ENCODE measurements around the gene SLAIN1.

The SLAIN1 gene

GRCh38 chr13:77715233-77715891 lies 17.9 kb downstream of the SLAIN1 start:
- no peak for DNase-seq

- no peak for DNase-seq
Measured at GRCh38 chr13:77716692-77717091, 19.2 kb downstream of the SLAIN1 start.

- no peak for DNase-seq
Measured at GRCh38 chr13:77717508-77717907, 20.0 kb downstream of the SLAIN1 start.

GRCh38 chr13:77719128-77719527 lies 21.6 kb downstream of the SLAIN1 start:
- DNase-seq = no peak

- DNase-seq = no peak
Measured at GRCh38 chr13:77720988-77721387, 23.5 kb downstream of the SLAIN1 start.

- DNase-seq = no peak
Measured at GRCh38 chr13:77724092-77724491, 26.6 kb downstream of the SLAIN1 start.

- DNase-seq = no peak
Measured at GRCh38 chr13:77725071-77725470, 27.6 kb downstream of the SLAIN1 start.

GRCh38 chr13:77728265-77729125 lies 31.0 kb downstream of the SLAIN1 start:
- no peak for DNase-seq

- no peak for DNase-seq
Measured at GRCh38 chr13:77729502-77730221, 32.2 kb downstream of the SLAIN1 start.

GRCh38 chr13:77730572-77730971 lies 33.1 kb downstream of the SLAIN1 start:
- no peak for DNase-seq

GRCh38 chr13:77732287-77732686 lies 34.8 kb downstream of the SLAIN1 start:
- no peak for DNase-seq

- DNase-seq = no peak
Measured at GRCh38 chr13:77733674-77734073, 36.2 kb downstream of the SLAIN1 start.

GRCh38 chr13:77737583-77738200 lies 40.2 kb downstream of the SLAIN1 start:
- no peak for DNase-seq

- no peak for DNase-seq
Measured at GRCh38 chr13:77740097-77740735, 42.7 kb downstream of the SLAIN1 start.

GRCh38 chr13:77740931-77741596 lies 43.6 kb downstream of the SLAIN1 start:
- no peak for DNase-seq

GRCh38 chr13:77741597-77741972 lies 44.1 kb downstream of the SLAIN1 start:
- no peak for DNase-seq

- DNase-seq = no peak
Measured at GRCh38 chr13:77742801-77743200, 45.3 kb downstream of the SLAIN1 start.

GRCh38 chr13:77745784-77746183 lies 48.3 kb downstream of the SLAIN1 start:
- DNase-seq = no peak

GRCh38 chr13:77749344-77749880 lies 51.9 kb downstream of the SLAIN1 start:
- no peak for DNase-seq

- DNase-seq = peak; percentile 7
Measured at GRCh38 chr13:77751513-77752456, 54.3 kb downstream of the SLAIN1 start.

Data from NCI-H1105 (cell line).